Effector memory CD4-positive, alpha-beta T cell (primary cell): ENCODE data around the gene C19orf38.

Source experiments
- DNase-seq, 3 donors: peaks; one replicate each; pipeline ENCODE4 v3.0.0-alpha.2; 2020
- H3K27ac ChIP-seq: 2 replicates; pipeline ENCODE4 v1.7.0; 2013; ENCODE audit warnings: mild to moderate bottlenecking, low read length, moderate library complexity; ENCODE audit not compliant: insufficient read depth, poor library complexity, severe bottlenecking
- H3K27me3 ChIP-seq: replicated peaks from 2 replicates; pipeline ENCODE4 v1.7.0; 2013; ENCODE audit warnings: mild to moderate bottlenecking, low read length; ENCODE audit not compliant: insufficient read depth, control insufficient read depth, poor library complexity, severe bottlenecking
- H3K36me3 ChIP-seq: 2 replicates; pipeline ENCODE4 v1.7.0; 2013; ENCODE audit warnings: mild to moderate bottlenecking, low read length, moderate library complexity; ENCODE audit not compliant: control insufficient read depth, insufficient read depth
- H3K4me1 ChIP-seq: 2 replicates; pipeline ENCODE4 v1.7.0; 2013; ENCODE audit warnings: low read length, mild to moderate bottlenecking; ENCODE audit not compliant: control insufficient read depth, insufficient read depth, poor library complexity, severe bottlenecking
- H3K4me3 ChIP-seq: 2 replicates; pipeline ENCODE4 v1.7.0; 2013; ENCODE audit warnings: low read length, low read depth, mild to moderate bottlenecking; ENCODE audit not compliant: insufficient read depth, poor library complexity, severe bottlenecking
- H3K9me3 ChIP-seq: 2 replicates; pipeline ENCODE4 v1.7.0; 2013; ENCODE audit warnings: mild to moderate bottlenecking, low read length, moderate library complexity; ENCODE audit not compliant: control insufficient read depth

The C19orf38 gene

DNA sequence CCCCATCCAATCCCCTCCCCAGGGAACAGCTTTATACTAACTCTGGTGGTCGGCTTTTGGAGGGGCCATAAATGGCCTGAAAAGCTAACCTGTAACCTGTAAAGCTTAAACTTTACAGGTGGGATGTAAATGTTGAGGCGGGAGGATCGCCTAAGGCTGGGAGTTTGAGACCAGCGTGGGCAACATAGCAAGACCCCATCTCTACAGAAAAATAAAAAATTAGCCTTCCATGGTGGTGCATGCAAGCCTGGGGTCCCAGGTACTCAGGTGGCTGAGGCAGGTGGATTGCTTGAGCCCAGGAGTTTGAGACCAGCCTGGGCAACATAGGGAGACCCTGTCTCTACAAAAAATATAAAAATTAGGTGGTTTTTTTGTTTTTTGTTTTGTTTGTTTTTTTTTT lies 41.7 kb downstream of the C19orf38 start:
- Histone ChIP-seq H3K4me3 (no peak overlapping the region), H3K27ac (no peak overlapping the region), H3K36me3 (no peaks in the 10 kb centered on the region), H3K27me3 (no peaks in the 10 kb centered on the region), H3K4me1 (no peaks in the 10 kb centered on the region), H3K9me3 (no peaks in the 10 kb centered on the region)
- no peak for DNase-seq

DNA sequence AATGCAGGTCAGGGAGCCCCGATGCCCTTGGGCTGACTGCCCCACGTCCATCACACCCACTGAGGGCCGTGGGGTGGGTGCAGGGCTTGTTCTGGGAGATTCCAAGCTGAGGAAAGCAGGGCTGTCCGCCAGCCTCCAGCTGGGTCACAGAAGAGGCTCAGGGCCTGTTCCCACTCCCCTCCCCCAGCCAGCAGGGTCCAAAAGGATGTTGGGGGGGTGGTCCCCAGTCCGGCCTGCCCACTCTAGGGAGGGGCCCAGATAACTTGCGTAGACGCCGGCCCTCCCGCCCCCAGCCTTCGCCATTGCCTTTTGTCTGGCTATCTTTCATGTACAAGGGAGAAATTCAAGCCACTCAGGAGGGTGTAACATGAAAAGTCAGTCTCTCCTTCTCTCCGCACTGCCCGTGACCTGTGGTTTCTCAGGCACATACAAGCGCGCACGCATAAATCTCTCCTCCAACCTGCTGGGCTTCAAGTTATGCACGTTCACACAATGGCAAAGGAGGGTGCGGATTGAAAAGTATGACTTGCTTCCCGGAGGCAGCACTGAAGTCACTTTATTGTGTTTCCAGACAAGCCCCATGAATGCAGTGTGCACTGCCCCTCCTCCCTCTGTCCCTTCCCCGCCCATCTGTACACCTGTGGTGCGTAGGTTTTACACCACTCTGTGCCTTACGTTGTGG lies 43.3 kb downstream of the C19orf38 start:
- Histone ChIP-seq H3K27me3 (no peaks in the 10 kb centered on the region), H3K27ac (no peak overlapping the region), H3K36me3 (no peaks in the 10 kb centered on the region), H3K4me3 (no peak overlapping the region), H3K9me3 (no peaks in the 10 kb centered on the region), H3K4me1 (no peaks in the 10 kb centered on the region)
- no peak for DNase-seq

DNA sequence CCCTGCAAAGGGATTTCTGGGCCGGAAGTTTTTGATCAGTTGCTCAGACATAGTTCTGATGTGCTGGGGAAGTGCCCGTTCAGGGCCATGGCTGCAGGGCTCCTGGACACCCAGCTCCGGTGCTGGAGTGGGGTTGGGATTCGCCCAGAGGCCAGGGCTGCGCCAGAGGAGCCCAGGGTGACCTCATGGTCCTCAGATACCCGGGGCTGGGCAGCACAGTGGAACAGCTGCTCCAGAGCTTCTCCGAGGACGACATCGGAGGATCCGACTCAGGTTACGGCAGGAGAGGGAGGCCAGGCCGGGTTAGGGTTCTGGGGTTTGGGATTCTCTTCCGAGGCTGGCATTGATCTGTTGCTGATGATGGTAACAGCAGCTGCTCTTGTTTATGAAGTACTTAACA lies 44.0 kb downstream of the C19orf38 start:
- H3K9me3 ChIP-seq: no peaks in the 10 kb centered on the region
- H3K4me1 ChIP-seq: no peaks in the 10 kb centered on the region
- H3K27ac ChIP-seq: no peak overlapping the region

DNA sequence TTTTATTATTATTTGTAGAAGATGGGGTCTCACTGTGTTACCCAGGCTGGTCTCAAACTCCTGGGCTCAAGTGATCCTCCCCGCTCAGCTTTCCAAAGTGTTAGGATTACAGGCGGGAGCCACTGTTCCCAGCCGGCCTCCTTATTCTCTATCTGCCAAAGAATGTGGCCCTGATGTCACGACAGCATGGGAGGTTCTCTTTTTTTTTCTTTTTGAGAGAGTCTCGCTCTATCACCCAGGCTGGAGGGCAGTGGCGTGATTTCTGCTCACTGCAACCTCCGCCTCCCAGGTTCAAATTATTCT lies 46.6 kb downstream of the C19orf38 start:
- H3K9me3 ChIP-seq: no peaks in the 10 kb centered on the region
- no peaks in the 10 kb centered on the region for H3K4me1 ChIP-seq
- H3K27me3 ChIP-seq: no peaks in the 10 kb centered on the region
- no peak for DNase-seq
- H3K4me3 ChIP-seq: no peak overlapping the region
- no peak overlapping the region for H3K27ac ChIP-seq
- no peaks in the 10 kb centered on the region for H3K36me3 ChIP-seq

More for the DNA sequence above, 44.0 kb downstream of the C19orf38 start:
- no peak overlapping the region for H3K4me3 ChIP-seq
- no peaks in the 10 kb centered on the region for H3K27me3 ChIP-seq
- no peak for DNase-seq
- H3K36me3 ChIP-seq: no peaks in the 10 kb centered on the region

DNA sequence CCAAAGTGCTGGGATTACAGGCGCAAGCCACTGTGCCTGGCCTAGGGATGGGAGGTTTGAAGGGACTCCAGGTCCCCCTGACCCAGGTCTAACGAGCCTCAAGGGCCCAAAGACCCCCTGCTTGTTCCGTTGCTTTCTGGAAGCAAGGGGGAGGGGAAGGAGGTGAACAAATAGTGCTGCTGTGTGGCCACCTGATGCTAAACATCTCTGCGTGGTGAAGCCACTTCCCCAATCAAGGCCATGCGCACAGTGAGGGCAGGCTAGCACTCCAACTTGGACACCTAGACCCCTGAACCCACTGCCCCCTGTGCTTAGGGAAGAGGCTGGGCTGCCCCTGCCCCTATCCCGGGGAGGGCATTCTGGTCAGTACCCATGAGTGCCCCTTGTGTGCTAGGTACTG lies 47.1 kb downstream of the C19orf38 start:
- Histone ChIP-seq H3K9me3 (no peaks in the 10 kb centered on the region), H3K27ac (no peak overlapping the region), H3K4me3 (no peak overlapping the region), H3K36me3 (no peaks in the 10 kb centered on the region), H3K27me3 (no peaks in the 10 kb centered on the region), H3K4me1 (no peaks in the 10 kb centered on the region)
- DNase-seq: no peak

DNA sequence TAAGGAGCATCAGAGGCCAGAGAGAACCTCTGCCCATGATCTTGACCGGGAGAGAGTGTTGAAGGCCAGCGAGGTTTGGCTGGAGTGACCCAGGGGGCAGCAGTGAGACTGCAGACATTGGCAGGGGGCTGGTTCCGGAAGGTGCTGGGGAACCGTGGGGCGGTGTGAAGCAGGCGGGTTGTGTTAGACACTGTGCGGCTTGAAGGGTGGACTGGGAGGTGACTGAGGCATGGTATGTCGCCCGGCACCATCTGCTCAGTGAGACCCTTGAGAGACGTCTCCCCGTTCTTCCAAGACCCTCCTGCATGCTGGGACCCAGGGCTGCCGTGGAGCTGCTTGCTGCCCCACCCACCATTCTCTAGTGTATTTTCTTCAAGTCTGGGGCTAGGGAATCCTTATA lies 47.7 kb downstream of the C19orf38 start:
- H3K27me3 ChIP-seq: no peaks in the 10 kb centered on the region
- no peaks in the 10 kb centered on the region for H3K36me3 ChIP-seq
- DNase-seq: no peak
- H3K4me3 ChIP-seq: no peak overlapping the region
- H3K27ac ChIP-seq: no peak overlapping the region
- no peaks in the 10 kb centered on the region for H3K4me1 ChIP-seq
- H3K9me3 ChIP-seq: no peaks in the 10 kb centered on the region

DNA sequence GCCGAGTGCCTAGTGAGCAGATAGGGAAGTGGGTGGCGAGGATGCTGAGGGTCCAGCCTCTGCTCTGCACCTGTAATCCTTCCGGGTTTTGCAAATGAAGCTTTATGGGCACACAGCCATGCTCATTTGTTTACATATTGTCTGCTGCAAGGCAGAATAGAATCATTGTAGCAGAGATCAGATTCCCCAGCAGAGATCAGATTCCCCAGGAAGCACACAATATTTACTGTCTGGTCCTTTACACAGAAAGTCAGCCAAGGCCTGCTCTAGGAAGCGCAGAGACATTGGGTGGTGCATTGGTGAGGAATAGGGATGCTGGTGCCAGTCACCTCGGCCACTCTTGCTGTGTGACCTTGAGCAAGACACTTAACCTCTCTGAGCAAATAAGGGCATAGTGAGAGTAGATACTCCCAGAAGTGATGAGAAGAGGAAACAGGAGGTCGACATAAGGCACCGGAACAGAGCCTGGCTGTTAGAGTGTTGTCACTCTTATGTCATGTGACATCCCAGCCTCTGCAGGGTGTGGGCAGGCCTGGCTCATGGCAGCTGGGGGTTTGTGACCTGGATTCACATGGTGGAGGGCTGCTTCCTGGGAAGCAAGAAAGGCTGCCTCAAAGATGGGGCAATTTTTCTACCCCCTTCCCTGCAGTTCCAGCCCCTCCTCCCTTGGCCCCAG lies 48.8 kb downstream of the C19orf38 start:
- no peak overlapping the region for H3K27ac ChIP-seq
- no peaks in the 10 kb centered on the region for H3K9me3 ChIP-seq
- H3K4me3 ChIP-seq: no peak overlapping the region
- H3K27me3 ChIP-seq: no peaks in the 10 kb centered on the region
- DNase-seq: no peak
- no peaks in the 10 kb centered on the region for H3K36me3 ChIP-seq
- H3K4me1 ChIP-seq: no peaks in the 10 kb centered on the region

DNA sequence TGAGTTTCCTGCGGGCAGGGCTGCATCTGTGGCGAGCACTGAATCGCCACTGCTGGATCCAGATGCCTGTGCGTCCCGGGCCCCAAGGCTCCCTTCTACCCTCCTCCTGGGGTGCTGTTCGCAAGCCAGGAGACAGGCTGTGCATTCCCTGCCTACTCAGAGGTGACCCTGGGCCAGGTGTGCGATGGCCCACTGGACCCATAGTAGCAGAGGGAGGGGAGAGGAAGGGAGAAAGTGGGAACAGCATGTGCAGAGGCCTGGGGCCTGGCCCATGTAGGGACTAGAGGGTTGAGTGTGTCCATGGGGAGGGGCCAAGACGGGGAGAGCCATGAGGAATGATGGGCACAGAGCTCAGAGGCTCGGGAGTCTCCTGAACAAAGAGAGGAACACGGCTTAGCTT lies 50.4 kb downstream of the C19orf38 start:
- H3K36me3 ChIP-seq: no peaks in the 10 kb centered on the region
- H3K27me3 ChIP-seq: no peaks in the 10 kb centered on the region
- no peak overlapping the region for H3K27ac ChIP-seq
- H3K9me3 ChIP-seq: no peaks in the 10 kb centered on the region
- no peak overlapping the region for H3K4me3 ChIP-seq
- DNase-seq: no peak
- H3K4me1 ChIP-seq: no peaks in the 10 kb centered on the region

DNA sequence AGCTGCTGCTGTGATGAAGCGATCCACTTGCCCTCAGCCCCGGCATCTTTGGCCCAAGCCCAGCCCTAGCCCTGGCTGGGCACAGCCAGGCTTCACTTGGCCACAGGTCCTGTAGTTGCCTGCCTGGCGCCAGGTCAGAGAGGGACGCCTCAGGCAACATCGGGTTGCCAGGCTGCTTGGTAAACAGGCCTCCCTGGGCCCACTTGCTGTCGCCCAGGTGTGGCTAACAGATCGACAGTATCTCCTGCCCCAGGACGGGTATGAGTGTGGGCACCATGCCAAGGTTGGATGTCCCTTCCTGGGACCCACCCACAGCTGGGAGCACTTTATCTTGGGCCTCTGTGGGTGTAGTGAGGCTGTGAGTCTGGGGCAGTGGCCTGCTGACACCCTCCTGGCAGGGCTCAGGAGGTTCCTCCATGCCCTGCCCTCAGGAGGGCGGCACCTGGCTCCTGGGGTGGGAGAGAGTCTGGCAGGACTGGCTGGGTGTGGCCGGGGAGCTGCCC lies 51.0 kb downstream of the C19orf38 start:
- no peaks in the 10 kb centered on the region for H3K36me3 ChIP-seq
- H3K27me3 ChIP-seq: no peaks in the 10 kb centered on the region
- no peaks in the 10 kb centered on the region for H3K4me1 ChIP-seq
- no peak overlapping the region for H3K4me3 ChIP-seq
- no peak for DNase-seq
- H3K9me3 ChIP-seq: no peaks in the 10 kb centered on the region
- no peak overlapping the region for H3K27ac ChIP-seq

DNA sequence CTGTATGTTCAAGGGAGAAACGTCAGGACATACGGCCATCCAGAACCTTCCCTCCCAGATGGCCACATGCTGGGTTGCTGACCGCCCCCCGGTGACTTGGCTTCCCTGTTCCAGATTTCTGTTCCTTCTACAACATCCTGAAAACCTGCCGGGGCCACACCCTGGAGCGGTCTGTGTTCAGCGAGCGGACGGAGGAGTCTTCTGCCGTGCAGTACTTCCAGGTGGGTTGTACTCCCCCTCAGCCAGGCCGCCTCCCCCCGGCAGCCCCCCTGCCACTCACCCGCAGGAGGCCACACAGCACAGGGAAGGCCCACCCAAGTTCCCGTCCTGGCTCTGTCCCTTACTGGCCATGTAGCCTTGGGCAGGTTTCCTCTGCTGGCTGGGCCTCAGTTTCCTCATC lies 59.7 kb downstream of the C19orf38 start:
- no peak for DNase-seq
- no peaks in the 10 kb centered on the region for H3K27me3 ChIP-seq
- no peak overlapping the region for H3K4me3 ChIP-seq
- no peaks in the 10 kb centered on the region for H3K9me3 ChIP-seq
- H3K4me1 ChIP-seq: no peaks in the 10 kb centered on the region
- H3K36me3 ChIP-seq: peaks cover 42% of the 10 kb centered on the region
- H3K27ac ChIP-seq: no peak overlapping the region
